ENCODE data around the gene TPPP.

- TF ChIP-seq FOXJ3 (CRISPR knock-in tag; IDR thresholded peaks at IDR 0.05; ENCODE audit: borderline replicate concordance), result no peak
- no peak for TF ChIP-seq CTCF (IDR thresholded peaks at IDR 0.05)
Observed at GRCh38 chr5:658103-658502, 35.0 kb downstream of the TPPP start.
